ENCODE results near the gene DSCAML1.

DNA sequence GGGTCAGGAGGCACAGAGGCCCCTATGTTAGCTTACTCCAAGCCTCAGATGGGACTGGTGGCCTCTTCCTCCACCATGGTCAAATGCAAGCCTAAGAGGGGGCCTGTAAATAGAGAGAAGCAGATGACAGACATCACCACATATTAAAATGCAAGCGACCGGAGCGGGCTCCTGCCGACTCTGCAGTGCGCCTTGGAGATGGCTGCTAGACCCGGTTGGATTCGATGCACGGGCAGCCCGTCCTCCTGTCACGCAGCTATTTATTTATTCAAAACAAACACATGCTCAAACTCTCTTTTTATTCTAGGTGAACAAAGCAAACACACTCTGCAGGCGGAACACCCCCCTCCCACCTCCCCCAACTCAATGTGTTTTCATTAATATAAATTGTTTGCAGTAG is 208.0 kb downstream of the DSCAML1 start:
- TF ChIP-seq, protein P1, sequence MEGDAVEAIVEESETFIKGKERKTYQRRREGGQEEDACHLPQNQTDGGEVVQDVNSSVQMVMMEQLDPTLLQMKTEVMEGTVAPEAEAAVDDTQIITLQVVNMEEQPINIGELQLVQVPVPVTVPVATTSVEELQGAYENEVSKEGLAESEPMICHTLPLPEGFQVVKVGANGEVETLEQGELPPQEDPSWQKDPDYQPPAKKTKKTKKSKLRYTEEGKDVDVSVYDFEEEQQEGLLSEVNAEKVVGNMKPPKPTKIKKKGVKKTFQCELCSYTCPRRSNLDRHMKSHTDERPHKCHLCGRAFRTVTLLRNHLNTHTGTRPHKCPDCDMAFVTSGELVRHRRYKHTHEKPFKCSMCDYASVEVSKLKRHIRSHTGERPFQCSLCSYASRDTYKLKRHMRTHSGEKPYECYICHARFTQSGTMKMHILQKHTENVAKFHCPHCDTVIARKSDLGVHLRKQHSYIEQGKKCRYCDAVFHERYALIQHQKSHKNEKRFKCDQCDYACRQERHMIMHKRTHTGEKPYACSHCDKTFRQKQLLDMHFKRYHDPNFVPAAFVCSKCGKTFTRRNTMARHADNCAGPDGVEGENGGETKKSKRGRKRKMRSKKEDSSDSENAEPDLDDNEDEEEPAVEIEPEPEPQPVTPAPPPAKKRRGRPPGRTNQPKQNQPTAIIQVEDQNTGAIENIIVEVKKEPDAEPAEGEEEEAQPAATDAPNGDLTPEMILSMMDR (IDR thresholded peaks at IDR 0.05 in 2 of 3, conservative IDR thresholded peaks at IDR 0.05 in 1 of 3; ENCODE audit: control insufficient read depth in 2 of 3, extremely low read depth in 1 of 3, insufficient read depth in 1 of 3, low read depth in 3 of 3, low read length in 3 of 3), result no peak
- TF ChIP-seq POLR2A (IDR thresholded peaks at IDR 0.05; ENCODE audit: low read depth, low read length), result no peak
- TF ChIP-seq BCL11A (IDR thresholded peaks at IDR 0.05; ENCODE audit: low read depth, low read length), result no peak
- no peak for TF ChIP-seq POLR2AphosphoS5 (IDR thresholded peaks at IDR 0.05; ENCODE audit: low read length)
- no peak for TF ChIP-seq TAF1 (IDR thresholded peaks at IDR 0.05; ENCODE audit: borderline replicate concordance, low read depth, low read length)
- TF ChIP-seq ZNF274 (IDR thresholded peaks at IDR 0.05; ENCODE audit: insufficient read depth, insufficient read length), result no peak
- no peak for TF ChIP-seq EGR1 (IDR thresholded peaks at IDR 0.05; ENCODE audit: borderline replicate concordance in 1 of 2, low read depth in 2 of 2, low read length in 2 of 2)
- TF ChIP-seq FOXK2 (IDR thresholded peaks at IDR 0.05), result no peak
- no peak for TF ChIP-seq SMAD1 (IDR thresholded peaks at IDR 0.05; ENCODE audit: low read depth, partially characterized antibody)
- TF ChIP-seq, protein P2, sequence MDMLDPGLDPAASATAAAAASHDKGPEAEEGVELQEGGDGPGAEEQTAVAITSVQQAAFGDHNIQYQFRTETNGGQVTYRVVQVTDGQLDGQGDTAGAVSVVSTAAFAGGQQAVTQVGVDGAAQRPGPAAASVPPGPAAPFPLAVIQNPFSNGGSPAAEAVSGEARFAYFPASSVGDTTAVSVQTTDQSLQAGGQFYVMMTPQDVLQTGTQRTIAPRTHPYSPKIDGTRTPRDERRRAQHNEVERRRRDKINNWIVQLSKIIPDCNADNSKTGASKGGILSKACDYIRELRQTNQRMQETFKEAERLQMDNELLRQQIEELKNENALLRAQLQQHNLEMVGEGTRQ (IDR thresholded peaks at IDR 0.05; ENCODE audit: borderline replicate concordance, low read depth, low read length), result no peak

Measured in GM12878 (cell line).